ENCODE data around the gene MALAT1. TPM values are rescaled to one million over a fixed set of nuclear protein-coding genes. Genes with fewer than 3 reads are reported as not detected.

The MALAT1 gene
- total RNA-seq, 1 donor from 2014 or later: 12,130 TPM

- H3K27ac Mint-ChIP-seq (ENCODE audit: unreplicated experiment): no peak overlapping the region
- H3K4me3 Mint-ChIP-seq (ENCODE audit: unreplicated experiment): no peak overlapping the region
- no peak for DNase-seq (ENCODE audit: low spot score)
- H3K4me1 Mint-ChIP-seq (ENCODE audit: low read depth): peaks cover 8% of the 10 kb centered on the region
- no peak for TF ChIP-seq CTCF (IDR thresholded peaks at IDR 0.05)
- H3K36me3 Mint-ChIP-seq (ENCODE audit: low read depth): peaks cover 36% of the 10 kb centered on the region
- H3K27me3 Mint-ChIP-seq (ENCODE audit: low read depth): no peaks in the 10 kb centered on the region
- H3K9me3 Mint-ChIP-seq (ENCODE audit: low read depth): no peaks in the 10 kb centered on the region
These were observed 47.5 kb downstream of the MALAT1 start for GRCh38 chr11:65546217-65546958.

DNA sequence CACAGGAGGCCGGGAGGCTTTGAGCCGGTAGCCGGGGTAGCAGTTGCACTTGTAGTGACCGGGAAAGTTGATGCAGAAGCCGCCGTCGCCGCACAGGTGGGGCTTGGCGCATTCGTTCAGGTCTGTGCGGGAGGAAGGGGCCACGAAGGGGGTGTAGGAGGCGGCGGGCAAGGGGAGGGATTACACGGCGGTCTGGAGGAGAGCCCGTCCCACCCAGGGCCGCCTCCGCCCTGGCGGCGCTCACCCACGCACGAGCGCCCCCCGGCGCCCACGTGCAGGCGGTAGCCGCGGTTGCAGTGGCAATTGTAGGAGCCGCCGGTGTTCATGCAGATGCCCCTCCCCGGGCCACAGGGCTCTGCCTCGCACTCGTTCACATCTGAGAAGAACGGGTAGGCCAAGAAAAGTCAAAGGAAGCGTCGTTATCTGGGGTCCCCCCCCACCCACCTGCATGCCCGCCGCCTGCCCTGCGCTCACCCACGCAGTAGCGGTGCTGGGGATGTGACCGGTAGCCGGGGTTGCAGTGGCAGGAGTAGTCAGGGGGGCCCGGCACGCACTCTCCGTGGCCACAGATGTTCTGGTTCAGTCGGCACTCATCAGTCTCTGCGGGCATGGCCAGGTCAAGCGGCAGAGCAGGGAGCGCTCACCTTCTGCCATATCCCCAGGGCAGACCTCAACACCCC, 48.7 kb downstream of the MALAT1 start:
- H3K27me3 Mint-ChIP-seq (ENCODE audit: low read depth): no peaks in the 10 kb centered on the region
- no peak for DNase-seq (ENCODE audit: low spot score)
- peaks cover 10% of the 10 kb centered on the region for H3K4me1 Mint-ChIP-seq (ENCODE audit: low read depth)
- H3K4me3 Mint-ChIP-seq (ENCODE audit: unreplicated experiment): no peak overlapping the region
- H3K36me3 Mint-ChIP-seq (ENCODE audit: low read depth): peaks cover 47% of the 10 kb centered on the region
- H3K27ac Mint-ChIP-seq (ENCODE audit: unreplicated experiment): no peak overlapping the region
- no peak for TF ChIP-seq CTCF (IDR thresholded peaks at IDR 0.05)
- no peaks in the 10 kb centered on the region for H3K9me3 Mint-ChIP-seq (ENCODE audit: low read depth)

- Mint-ChIP-seq H3K9me3 (ENCODE audit: low read depth) (no peaks in the 10 kb centered on the region), H3K27me3 (ENCODE audit: low read depth) (no peaks in the 10 kb centered on the region), H3K36me3 (ENCODE audit: low read depth) (peaks cover 46% of the 10 kb centered on the region)
These were observed 49.5 kb downstream of the MALAT1 start for GRCh38 chr11:65548395-65548794.

DNA sequence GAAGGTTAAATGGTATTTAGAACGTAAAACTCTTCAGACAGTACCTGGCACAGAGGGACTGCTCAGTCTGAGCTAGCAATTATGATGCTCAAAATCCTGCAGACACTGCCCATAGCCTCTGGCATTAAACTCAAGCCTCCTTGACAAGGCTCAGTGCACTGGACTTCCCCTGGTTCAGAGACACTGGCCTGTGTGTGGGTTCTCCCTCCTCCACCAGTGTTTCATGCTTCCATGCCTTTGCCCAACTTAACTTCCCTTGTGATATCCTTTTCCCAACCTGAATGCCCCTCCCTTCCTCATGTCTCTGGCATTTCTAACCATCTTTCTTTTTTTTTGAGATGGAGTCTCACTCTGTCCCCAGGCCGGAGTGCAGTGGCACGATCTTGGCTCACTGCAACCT, 50.3 kb downstream of the MALAT1 start:
- Mint-ChIP-seq H3K4me1 (ENCODE audit: low read depth) (peaks cover 10% of the 10 kb centered on the region), H3K4me3 (ENCODE audit: unreplicated experiment) (no peak overlapping the region), H3K27ac (ENCODE audit: unreplicated experiment) (peak overlapping the region; percentile 18), H3K9me3 (ENCODE audit: low read depth) (no peaks in the 10 kb centered on the region), H3K27me3 (ENCODE audit: low read depth) (no peaks in the 10 kb centered on the region), H3K36me3 (ENCODE audit: low read depth) (peaks cover 44% of the 10 kb centered on the region)
- TF ChIP-seq CTCF (IDR thresholded peaks at IDR 0.05): no peak
- no peak for DNase-seq (ENCODE audit: low spot score)

More at GRCh38 chr11:65548395-65548794, 49.5 kb downstream of the MALAT1 start:
- no peak for TF ChIP-seq CTCF (IDR thresholded peaks at IDR 0.05)
- H3K27ac Mint-ChIP-seq (ENCODE audit: unreplicated experiment): no peak overlapping the region
- no peak overlapping the region for H3K4me3 Mint-ChIP-seq (ENCODE audit: unreplicated experiment)
- peaks cover 10% of the 10 kb centered on the region for H3K4me1 Mint-ChIP-seq (ENCODE audit: low read depth)
- no peak for DNase-seq (ENCODE audit: low spot score)

- Mint-ChIP-seq H3K36me3 (ENCODE audit: low read depth) (peaks cover 34% of the 10 kb centered on the region), H3K27me3 (ENCODE audit: low read depth) (no peaks in the 10 kb centered on the region), H3K4me3 (ENCODE audit: unreplicated experiment) (no peak overlapping the region), H3K9me3 (ENCODE audit: low read depth) (no peaks in the 10 kb centered on the region), H3K4me1 (ENCODE audit: low read depth) (peaks cover 35% of the 10 kb centered on the region), H3K27ac (ENCODE audit: unreplicated experiment) (no peak overlapping the region)
- no peak for DNase-seq (ENCODE audit: low spot score)
- peak; percentile 74 for TF ChIP-seq CTCF (IDR thresholded peaks at IDR 0.05)
These were observed 52.9 kb downstream of the MALAT1 start for GRCh38 chr11:65551572-65552387.

Measured in chondrocyte (in vitro differentiated cells).